ENCODE data around the gene ASS1. TPM values are rescaled to one million over a fixed set of nuclear protein-coding genes. Genes with fewer than 3 reads are reported as not detected.

ASS1 gene
- total RNA-seq, 1 donor from 2014 or later = 84.8 TPM

- ATAC-seq = no peak
- DNase-seq (ENCODE audit: missing footprints) = no peak
- intact Hi-C loops (cut with DNase I) = no loop called here
Measured at GRCh38 chr9:130478736-130479575, 34.2 kb downstream of the ASS1 start.

GRCh38 chr9:130479587-130479986, 34.8 kb downstream of the ASS1 start:
- ATAC-seq (no peak), DNase-seq (ENCODE audit: missing footprints) (no peak)
- intact Hi-C loops (cut with DNase I) = no loop called here

GRCh38 chr9:130480673-130481072, 35.9 kb downstream of the ASS1 start:
- ATAC-seq (no peak), DNase-seq (ENCODE audit: missing footprints) (no peak)
- intact Hi-C loops (cut with DNase I) = no loop called here

GRCh38 chr9:130482463-130482862, 37.7 kb downstream of the ASS1 start:
- DNase-seq (ENCODE audit: missing footprints) (no peak), ATAC-seq (no peak)
- intact Hi-C loops (cut with DNase I) = no loop called here

GRCh38 chr9:130483371-130483971, 38.7 kb downstream of the ASS1 start:
- ATAC-seq (no peak), DNase-seq (ENCODE audit: missing footprints) (no peak)
- intact Hi-C loops (cut with DNase I) = no loop called here

- ATAC-seq (no peak), DNase-seq (ENCODE audit: missing footprints) (no peak)
- intact Hi-C loops (cut with DNase I) = no loop called here
Measured at GRCh38 chr9:130484362-130485072, 39.8 kb downstream of the ASS1 start.

- intact Hi-C loops (cut with DNase I) = no loop called here
- DNase-seq (ENCODE audit: missing footprints) = no peak
Measured at GRCh38 chr9:130486103-130486502, 41.3 kb downstream of the ASS1 start.

GRCh38 chr9:130487500-130487899, 42.7 kb downstream of the ASS1 start:
- no peak for ATAC-seq
- DNase-seq (ENCODE audit: missing footprints) = no peak
- intact Hi-C loops (cut with DNase I) = no loop called here

More at GRCh38 chr9:130486103-130486502, 41.3 kb downstream of the ASS1 start:
- no peak for ATAC-seq

GRCh38 chr9:130488621-130489330, 44.0 kb downstream of the ASS1 start:
- DNase-seq (ENCODE audit: missing footprints) = no peak
- no peak for ATAC-seq
- intact Hi-C loops (cut with DNase I) = no loop called here

GRCh38 chr9:130490981-130491380, 46.2 kb downstream of the ASS1 start:
- ATAC-seq = no peak
- DNase-seq (ENCODE audit: missing footprints) = no peak
- intact Hi-C loops (cut with DNase I) = no loop called here

- ATAC-seq (no peak), DNase-seq (ENCODE audit: missing footprints) (no peak)
- intact Hi-C loops (cut with DNase I) = no loop called here
Measured at GRCh38 chr9:130491830-130492482, 47.2 kb downstream of the ASS1 start.

GRCh38 chr9:130493021-130493420, 48.3 kb downstream of the ASS1 start:
- intact Hi-C loops (cut with DNase I) = no loop called here
- no peak for DNase-seq (ENCODE audit: missing footprints)
- no peak for ATAC-seq

- DNase-seq (ENCODE audit: missing footprints) (no peak), ATAC-seq (no peak)
- intact Hi-C loops (cut with DNase I) = no loop called here
Measured at GRCh38 chr9:130493476-130493875, 48.7 kb downstream of the ASS1 start.

GRCh38 chr9:130495067-130495466, 50.3 kb downstream of the ASS1 start:
- no peak for DNase-seq (ENCODE audit: missing footprints)
- no peak for ATAC-seq
- intact Hi-C loops (cut with DNase I) = no loop called here

GRCh38 chr9:130497139-130497538, 52.4 kb downstream of the ASS1 start:
- DNase-seq (ENCODE audit: missing footprints) (no peak), ATAC-seq (no peak)
- intact Hi-C loops (cut with DNase I) = no loop called here

GRCh38 chr9:130498298-130498917, 53.6 kb downstream of the ASS1 start:
- intact Hi-C loops (cut with DNase I) = no loop called here
- DNase-seq (ENCODE audit: missing footprints) (no peak), ATAC-seq (no peak)

- no peak for DNase-seq (ENCODE audit: missing footprints)
- intact Hi-C loops (cut with DNase I) = no loop called here
- no peak for ATAC-seq
Measured at GRCh38 chr9:130498918-130499698, 54.3 kb downstream of the ASS1 start.
